ENCODE measurements around the gene SGCE.
A peak's percentile ranks its signal among the peaks of the same experiment; 100 is the strongest.
"Not testable (repeated sequence)": the region's sequence is repeated elsewhere in the genome, so short reads cannot be mapped to it uniquely, and the experiment has no call there.

SGCE gene

GRCh38 chr7:94655848-94656657 is at the start of gene SGCE:
TSS of gene SGCE (minus strand) at chr7:94656133. CDS start at chr7:94656098, 35 bp downstream.
- Histone ChIP-seq H3K36me3 (ENCODE audit: control insufficient read depth in 2 of 2, insufficient read depth in 2 of 2, low read length in 2 of 2) (no peaks in the 10 kb centered on the region), H3K4me1 (ENCODE audit: control insufficient read depth, insufficient read depth, low read length) (peaks cover 5% of the 10 kb centered on the region), H3K27me3 (ENCODE audit: control insufficient read depth in 1 of 2, insufficient read depth in 2 of 2, low read length in 2 of 2) (no peaks in the 10 kb centered on the region), H3K4me3 (ENCODE audit: low read length in 2 of 2) (peak within 1 kb of the TSS; percentile 79 to 90), H3K27ac (ENCODE audit: low read length) (peak within 1 kb of the TSS; percentile 71), H3K9me3 (ENCODE audit: control insufficient read depth in 2 of 2, low read length in 2 of 2) (no peaks in the 10 kb centered on the region), H3K9ac (ENCODE audit: low read length in 2 of 2) (peak within 1 kb of the TSS; percentile 83 to 85)

GRCh38 chr7:94705155-94706021 is 49.5 kb upstream of the SGCE start:
- not testable (repeated sequence) for H3K27me3 ChIP-seq (ENCODE audit: control insufficient read depth in 1 of 2, insufficient read depth in 2 of 2, low read length in 2 of 2); H3K9me3 ChIP-seq (ENCODE audit: control insufficient read depth in 2 of 2, low read length in 2 of 2); H3K4me1 ChIP-seq (ENCODE audit: control insufficient read depth, insufficient read depth, low read length); H3K9ac ChIP-seq (ENCODE audit: low read length in 2 of 2); H3K4me3 ChIP-seq (ENCODE audit: low read length in 2 of 2); H3K36me3 ChIP-seq (ENCODE audit: control insufficient read depth in 2 of 2, insufficient read depth in 2 of 2, low read length in 2 of 2); H3K27ac ChIP-seq (ENCODE audit: low read length)

- Histone ChIP-seq H3K9me3 (ENCODE audit: control insufficient read depth in 2 of 2, low read length in 2 of 2) (no peaks in the 10 kb centered on the region), H3K27ac (ENCODE audit: low read length) (no peak overlapping the region), H3K4me3 (ENCODE audit: low read length in 2 of 2) (no peak overlapping the region), H3K9ac (ENCODE audit: low read length in 2 of 2) (no peak overlapping the region), H3K36me3 (ENCODE audit: control insufficient read depth in 2 of 2, insufficient read depth in 2 of 2, low read length in 2 of 2) (no peaks in the 10 kb centered on the region), H3K27me3 (ENCODE audit: control insufficient read depth in 1 of 2, insufficient read depth in 2 of 2, low read length in 2 of 2) (no peaks in the 10 kb centered on the region), H3K4me1 (ENCODE audit: control insufficient read depth, insufficient read depth, low read length) (no peaks in the 10 kb centered on the region)
Measured at GRCh38 chr7:94701555-94701973, 45.6 kb upstream of the SGCE start.

GRCh38 chr7:94700926-94701554 is 45.1 kb upstream of the SGCE start:
- no peaks in the 10 kb centered on the region for H3K9me3 ChIP-seq (ENCODE audit: control insufficient read depth in 2 of 2, low read length in 2 of 2)
- no peak overlapping the region for H3K27ac ChIP-seq (ENCODE audit: low read length)
- no peaks in the 10 kb centered on the region for H3K27me3 ChIP-seq (ENCODE audit: control insufficient read depth in 1 of 2, insufficient read depth in 2 of 2, low read length in 2 of 2)
- no peak overlapping the region for H3K4me3 ChIP-seq (ENCODE audit: low read length in 2 of 2)
- H3K36me3 ChIP-seq (ENCODE audit: control insufficient read depth in 2 of 2, insufficient read depth in 2 of 2, low read length in 2 of 2), result no peaks in the 10 kb centered on the region
- H3K9ac ChIP-seq (ENCODE audit: low read length in 2 of 2), result no peak overlapping the region
- H3K4me1 ChIP-seq (ENCODE audit: control insufficient read depth, insufficient read depth, low read length), result no peaks in the 10 kb centered on the region

- Histone ChIP-seq H3K9me3 (ENCODE audit: control insufficient read depth in 2 of 2, low read length in 2 of 2) (no peaks in the 10 kb centered on the region), H3K36me3 (ENCODE audit: control insufficient read depth in 2 of 2, insufficient read depth in 2 of 2, low read length in 2 of 2) (no peaks in the 10 kb centered on the region), H3K9ac (ENCODE audit: low read length in 2 of 2) (no peak overlapping the region), H3K4me1 (ENCODE audit: control insufficient read depth, insufficient read depth, low read length) (no peaks in the 10 kb centered on the region), H3K4me3 (ENCODE audit: low read length in 2 of 2) (no peak overlapping the region), H3K27me3 (ENCODE audit: control insufficient read depth in 1 of 2, insufficient read depth in 2 of 2, low read length in 2 of 2) (no peaks in the 10 kb centered on the region), H3K27ac (ENCODE audit: low read length) (no peak overlapping the region)
Measured at GRCh38 chr7:94698275-94698674, 42.3 kb upstream of the SGCE start.

GRCh38 chr7:94697035-94697974 is 41.4 kb upstream of the SGCE start:
- H3K4me3 ChIP-seq (ENCODE audit: low read length in 2 of 2), result no peak overlapping the region
- no peak overlapping the region for H3K9ac ChIP-seq (ENCODE audit: low read length in 2 of 2)
- H3K27me3 ChIP-seq (ENCODE audit: control insufficient read depth in 1 of 2, insufficient read depth in 2 of 2, low read length in 2 of 2), result no peaks in the 10 kb centered on the region
- no peaks in the 10 kb centered on the region for H3K36me3 ChIP-seq (ENCODE audit: control insufficient read depth in 2 of 2, insufficient read depth in 2 of 2, low read length in 2 of 2)
- H3K9me3 ChIP-seq (ENCODE audit: control insufficient read depth in 2 of 2, low read length in 2 of 2), result no peaks in the 10 kb centered on the region
- H3K4me1 ChIP-seq (ENCODE audit: control insufficient read depth, insufficient read depth, low read length), result no peaks in the 10 kb centered on the region
- H3K27ac ChIP-seq (ENCODE audit: low read length), result no peak overlapping the region

- Histone ChIP-seq H3K4me1 (ENCODE audit: control insufficient read depth, insufficient read depth, low read length) (no peaks in the 10 kb centered on the region), H3K27ac (ENCODE audit: low read length) (no peak overlapping the region), H3K9me3 (ENCODE audit: control insufficient read depth in 2 of 2, low read length in 2 of 2) (no peaks in the 10 kb centered on the region), H3K36me3 (ENCODE audit: control insufficient read depth in 2 of 2, insufficient read depth in 2 of 2, low read length in 2 of 2) (no peaks in the 10 kb centered on the region), H3K9ac (ENCODE audit: low read length in 2 of 2) (no peak overlapping the region), H3K4me3 (ENCODE audit: low read length in 2 of 2) (no peak overlapping the region), H3K27me3 (ENCODE audit: control insufficient read depth in 1 of 2, insufficient read depth in 2 of 2, low read length in 2 of 2) (no peaks in the 10 kb centered on the region)
Measured at GRCh38 chr7:94687810-94688209, 31.9 kb upstream of the SGCE start.

GRCh38 chr7:94687076-94687475 is 31.1 kb upstream of the SGCE start:
- no peak overlapping the region for H3K4me3 ChIP-seq (ENCODE audit: low read length in 2 of 2)
- H3K27ac ChIP-seq (ENCODE audit: low read length), result no peak overlapping the region
- H3K4me1 ChIP-seq (ENCODE audit: control insufficient read depth, insufficient read depth, low read length), result no peaks in the 10 kb centered on the region

GRCh38 chr7:94683066-94683465 is 27.1 kb upstream of the SGCE start:
- no peak overlapping the region for H3K4me3 ChIP-seq (ENCODE audit: low read length in 2 of 2)
- H3K27me3 ChIP-seq (ENCODE audit: control insufficient read depth in 1 of 2, insufficient read depth in 2 of 2, low read length in 2 of 2), result no peaks in the 10 kb centered on the region
- no peaks in the 10 kb centered on the region for H3K4me1 ChIP-seq (ENCODE audit: control insufficient read depth, insufficient read depth, low read length)
- no peaks in the 10 kb centered on the region for H3K36me3 ChIP-seq (ENCODE audit: control insufficient read depth in 2 of 2, insufficient read depth in 2 of 2, low read length in 2 of 2)
- H3K27ac ChIP-seq (ENCODE audit: low read length), result no peak overlapping the region
- no peak overlapping the region for H3K9ac ChIP-seq (ENCODE audit: low read length in 2 of 2)
- no peaks in the 10 kb centered on the region for H3K9me3 ChIP-seq (ENCODE audit: control insufficient read depth in 2 of 2, low read length in 2 of 2)

More at GRCh38 chr7:94687076-94687475, 31.1 kb upstream of the SGCE start:
- no peak overlapping the region for H3K9ac ChIP-seq (ENCODE audit: low read length in 2 of 2)
- H3K27me3 ChIP-seq (ENCODE audit: control insufficient read depth in 1 of 2, insufficient read depth in 2 of 2, low read length in 2 of 2), result no peaks in the 10 kb centered on the region
- no peaks in the 10 kb centered on the region for H3K36me3 ChIP-seq (ENCODE audit: control insufficient read depth in 2 of 2, insufficient read depth in 2 of 2, low read length in 2 of 2)
- H3K9me3 ChIP-seq (ENCODE audit: control insufficient read depth in 2 of 2, low read length in 2 of 2), result no peaks in the 10 kb centered on the region

GRCh38 chr7:94679358-94679757 is 23.4 kb upstream of the SGCE start:
- Histone ChIP-seq H3K9ac (ENCODE audit: low read length in 2 of 2) (no peak overlapping the region), H3K4me1 (ENCODE audit: control insufficient read depth, insufficient read depth, low read length) (no peaks in the 10 kb centered on the region), H3K27me3 (ENCODE audit: control insufficient read depth in 1 of 2, insufficient read depth in 2 of 2, low read length in 2 of 2) (no peaks in the 10 kb centered on the region), H3K9me3 (ENCODE audit: control insufficient read depth in 2 of 2, low read length in 2 of 2) (no peaks in the 10 kb centered on the region), H3K36me3 (ENCODE audit: control insufficient read depth in 2 of 2, insufficient read depth in 2 of 2, low read length in 2 of 2) (no peaks in the 10 kb centered on the region), H3K4me3 (ENCODE audit: low read length in 2 of 2) (no peak overlapping the region), H3K27ac (ENCODE audit: low read length) (no peak overlapping the region)

All from stomach smooth muscle (tissue), 2 donors.